ENCODE results near the gene CCNDBP1.
"Not testable (repeated sequence)": the region's sequence is repeated elsewhere in the genome, so short reads cannot be mapped to it uniquely, and the experiment has no call there.

The CCNDBP1 gene

DNA sequence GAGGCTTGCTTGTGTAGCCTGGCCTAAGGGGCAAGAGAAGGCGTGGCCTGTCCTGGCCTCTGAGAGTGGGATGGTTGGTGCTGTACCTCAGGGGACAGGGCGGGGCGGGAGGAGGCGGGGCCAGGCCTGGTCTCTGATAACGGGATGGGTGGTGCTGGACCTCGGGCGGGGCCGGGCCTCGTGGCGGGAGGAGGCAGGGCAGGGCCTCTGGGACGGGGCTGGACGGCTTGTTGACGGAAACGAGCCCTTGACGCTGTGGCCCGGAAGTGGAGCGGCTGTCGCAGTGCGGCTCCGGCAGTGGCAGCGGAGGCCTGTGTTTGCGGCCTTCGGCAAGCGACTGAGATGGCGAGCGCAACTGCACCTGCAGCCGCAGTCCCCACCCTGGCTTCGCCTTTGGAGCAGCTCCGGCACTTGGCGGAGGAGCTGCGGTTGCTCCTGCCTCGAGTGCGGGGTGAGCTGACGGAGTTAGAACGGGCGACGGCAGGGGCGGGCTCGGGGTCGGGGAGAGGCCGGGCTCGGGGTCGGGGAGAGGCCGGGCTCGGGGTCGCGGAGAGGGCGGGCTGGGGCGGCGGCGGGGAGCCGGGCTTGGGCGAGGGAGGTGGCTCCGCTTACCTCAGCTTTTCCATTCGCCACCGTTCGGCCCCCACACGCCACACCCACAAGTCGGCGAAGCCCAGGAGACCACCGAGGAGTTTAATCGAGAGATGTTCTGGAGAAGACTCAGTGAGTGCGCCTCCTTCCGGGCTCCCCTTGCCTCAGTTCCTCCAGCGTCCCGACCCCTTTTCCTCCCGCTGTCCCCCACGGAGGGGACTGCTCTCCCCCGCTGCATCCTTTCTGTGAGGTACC is at the start of gene CCNDBP1:
Gene CCNDBP1, plus strand, starts transcription at position 247 of the 846 bp plus-strand sequence. Its CDS starts 96 bp downstream, at position 343.
- Mint-ChIP-seq H3K27ac (ENCODE audit: low read depth) (peak within 1 kb of the TSS; percentile 96), H3K27me3 (no peaks in the 10 kb centered on the region), H3K9me3 (no peaks in the 10 kb centered on the region), H3K4me1 (peaks cover 40% of the 10 kb centered on the region), H3K36me3 (ENCODE audit: insufficient read depth) (peaks cover 37% of the 10 kb centered on the region), H3K4me3 (peak within 1 kb of the TSS; percentile 90)
- DNase-seq (ENCODE audit: low spot score in 2 of 2) (peak; percentile 74 to 84), ATAC-seq (replicated peaks; ENCODE audit: extremely low read depth, poor library complexity, severe bottlenecking) (peak; percentile 87)

GRCh38 chr15:43143203-43143941 is 41.8 kb upstream of the CCNDBP1 start:
- Mint-ChIP-seq H3K36me3 (ENCODE audit: insufficient read depth) (peaks cover 24% of the 10 kb centered on the region), H3K9me3 (no peaks in the 10 kb centered on the region), H3K27ac (ENCODE audit: low read depth) (no peak overlapping the region), H3K4me1 (peaks cover 21% of the 10 kb centered on the region), H3K27me3 (no peaks in the 10 kb centered on the region), H3K4me3 (no peak overlapping the region)
- no peak for ATAC-seq (replicated peaks; ENCODE audit: extremely low read depth, poor library complexity, severe bottlenecking)
- DNase-seq (ENCODE audit: low spot score in 2 of 2), result no peak

DNA sequence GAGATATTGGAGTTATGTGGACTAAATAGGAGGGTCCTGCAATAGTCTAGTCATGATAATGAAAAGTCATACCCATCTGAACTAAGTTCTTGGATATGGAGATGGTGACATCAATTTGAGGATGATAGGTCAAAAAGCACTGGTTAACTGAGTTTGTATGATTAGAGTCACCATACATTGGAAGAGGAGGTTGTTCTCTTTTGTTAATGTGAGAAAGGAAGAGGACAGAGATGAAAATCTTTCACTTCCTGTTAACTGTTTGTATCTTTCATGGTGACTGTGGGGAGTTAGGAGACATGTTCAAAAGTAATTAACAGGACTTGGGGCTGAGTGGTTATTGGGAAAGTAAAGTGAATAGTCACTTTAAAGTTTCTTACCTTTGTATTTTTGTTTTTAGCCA is 40.7 kb upstream of the CCNDBP1 start:
- H3K9me3 Mint-ChIP-seq, result no peaks in the 10 kb centered on the region
- H3K36me3 Mint-ChIP-seq (ENCODE audit: insufficient read depth), result peaks cover 20% of the 10 kb centered on the region
- H3K27ac Mint-ChIP-seq (ENCODE audit: low read depth), result no peak overlapping the region
- no peaks in the 10 kb centered on the region for H3K27me3 Mint-ChIP-seq
- H3K4me3 Mint-ChIP-seq, result no peak overlapping the region
- H3K4me1 Mint-ChIP-seq, result peaks cover 21% of the 10 kb centered on the region
- DNase-seq (ENCODE audit: low spot score in 2 of 2) (no peak), ATAC-seq (replicated peaks; ENCODE audit: extremely low read depth, poor library complexity, severe bottlenecking) (no peak)

DNA sequence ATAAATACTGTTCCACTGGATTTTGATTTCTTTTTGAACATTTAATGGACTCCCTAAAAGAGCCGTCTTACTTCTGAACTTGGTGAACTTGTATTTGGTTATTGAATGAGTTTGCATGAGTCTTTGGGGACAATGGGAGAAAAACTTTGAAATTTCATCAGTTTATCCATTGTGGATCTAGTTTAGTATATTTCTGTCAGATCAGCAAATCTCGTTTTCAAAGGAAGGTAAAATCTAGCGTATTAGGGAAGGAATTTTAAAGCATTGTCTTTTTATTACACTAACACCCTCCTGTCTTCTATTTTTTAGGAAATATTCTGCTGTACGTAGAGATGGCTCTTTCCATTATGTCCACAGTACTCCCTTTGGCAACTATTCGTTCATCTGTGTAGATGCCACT is 39.0 kb upstream of the CCNDBP1 start:
- Mint-ChIP-seq H3K36me3 (ENCODE audit: insufficient read depth) (peaks cover 13% of the 10 kb centered on the region), H3K9me3 (no peaks in the 10 kb centered on the region), H3K27ac (ENCODE audit: low read depth) (peak overlapping the region; percentile 47), H3K4me1 (peaks cover 22% of the 10 kb centered on the region), H3K4me3 (no peak overlapping the region), H3K27me3 (no peaks in the 10 kb centered on the region)
- no peak for ATAC-seq (replicated peaks; ENCODE audit: extremely low read depth, poor library complexity, severe bottlenecking)
- no peak for DNase-seq (ENCODE audit: low spot score in 2 of 2)

GRCh38 chr15:43150191-43150929 is 34.8 kb upstream of the CCNDBP1 start:
- no peak for DNase-seq (ENCODE audit: low spot score in 2 of 2)
- Mint-ChIP-seq H3K27ac (ENCODE audit: low read depth) (no peak overlapping the region), H3K27me3 (no peaks in the 10 kb centered on the region), H3K4me3 (no peak overlapping the region), H3K36me3 (ENCODE audit: insufficient read depth) (peaks cover 29% of the 10 kb centered on the region), H3K9me3 (no peaks in the 10 kb centered on the region), H3K4me1 (peaks cover 15% of the 10 kb centered on the region)
- ATAC-seq (replicated peaks; ENCODE audit: extremely low read depth, poor library complexity, severe bottlenecking), result no peak

DNA sequence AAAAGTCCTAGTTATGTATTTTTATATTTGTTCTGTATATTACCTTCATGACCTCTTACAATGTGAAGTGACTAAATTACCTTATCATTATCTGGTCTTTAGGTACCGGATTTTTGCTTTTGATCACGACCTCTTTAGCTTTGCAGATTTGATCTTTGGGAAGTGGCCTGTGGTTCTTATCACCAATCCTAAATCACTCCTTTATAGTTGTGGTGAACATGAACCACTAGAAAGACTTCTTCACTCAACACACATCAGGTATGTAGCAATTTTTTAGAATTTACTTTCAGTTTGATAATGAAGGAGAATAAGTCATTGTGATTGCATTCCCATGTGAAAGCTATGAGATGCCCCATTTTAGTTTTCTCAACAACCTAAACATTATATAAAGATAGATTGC is 33.5 kb upstream of the CCNDBP1 start:
- H3K36me3 Mint-ChIP-seq (ENCODE audit: insufficient read depth), result peaks cover 28% of the 10 kb centered on the region
- H3K27me3 Mint-ChIP-seq, result no peaks in the 10 kb centered on the region
- DNase-seq (ENCODE audit: low spot score in 2 of 2), result no peak
- peak; percentile 85 for ATAC-seq (replicated peaks; ENCODE audit: extremely low read depth, poor library complexity, severe bottlenecking)
- peaks cover 15% of the 10 kb centered on the region for H3K4me1 Mint-ChIP-seq
- no peak overlapping the region for H3K27ac Mint-ChIP-seq (ENCODE audit: low read depth)
- H3K4me3 Mint-ChIP-seq, result no peak overlapping the region
- no peaks in the 10 kb centered on the region for H3K9me3 Mint-ChIP-seq

GRCh38 chr15:43153269-43153668 is 31.9 kb upstream of the CCNDBP1 start:
- DNase-seq (ENCODE audit: low spot score in 2 of 2) (no peak), ATAC-seq (replicated peaks; ENCODE audit: extremely low read depth, poor library complexity, severe bottlenecking) (no peak)
- H3K27me3 Mint-ChIP-seq, result no peaks in the 10 kb centered on the region
- H3K27ac Mint-ChIP-seq (ENCODE audit: low read depth), result no peak overlapping the region
- peaks cover 20% of the 10 kb centered on the region for H3K4me1 Mint-ChIP-seq
- peaks cover 27% of the 10 kb centered on the region for H3K36me3 Mint-ChIP-seq (ENCODE audit: insufficient read depth)
- no peaks in the 10 kb centered on the region for H3K9me3 Mint-ChIP-seq
- no peak overlapping the region for H3K4me3 Mint-ChIP-seq

- Mint-ChIP-seq H3K4me3 (no peak overlapping the region), H3K9me3 (no peaks in the 10 kb centered on the region), H3K4me1 (no peaks in the 10 kb centered on the region), H3K27ac (ENCODE audit: low read depth) (no peak overlapping the region), H3K27me3 (no peaks in the 10 kb centered on the region), H3K36me3 (ENCODE audit: insufficient read depth) (peaks cover 40% of the 10 kb centered on the region)
- ATAC-seq (replicated peaks; ENCODE audit: extremely low read depth, poor library complexity, severe bottlenecking), result no peak
- DNase-seq (ENCODE audit: low spot score in 2 of 2), result no peak
Measured at GRCh38 chr15:43165801-43166325, 19.3 kb upstream of the CCNDBP1 start.

GRCh38 chr15:43167261-43167660 is 17.9 kb upstream of the CCNDBP1 start:
- not testable (repeated sequence) for ATAC-seq (replicated peaks; ENCODE audit: extremely low read depth, poor library complexity, severe bottlenecking)

GRCh38 chr15:43168192-43169107 is 16.8 kb upstream of the CCNDBP1 start:
- no peak for DNase-seq (ENCODE audit: low spot score in 2 of 2)
- Mint-ChIP-seq H3K4me3 (no peak overlapping the region), H3K27me3 (no peaks in the 10 kb centered on the region), H3K36me3 (ENCODE audit: insufficient read depth) (peaks cover 32% of the 10 kb centered on the region), H3K27ac (ENCODE audit: low read depth) (no peak overlapping the region), H3K9me3 (no peaks in the 10 kb centered on the region), H3K4me1 (no peaks in the 10 kb centered on the region)
- ATAC-seq (replicated peaks; ENCODE audit: extremely low read depth, poor library complexity, severe bottlenecking), result no peak

More at GRCh38 chr15:43167261-43167660, 17.9 kb upstream of the CCNDBP1 start:
- not testable (repeated sequence) for H3K9me3 Mint-ChIP-seq; H3K4me1 Mint-ChIP-seq; H3K27ac Mint-ChIP-seq (ENCODE audit: low read depth); DNase-seq (ENCODE audit: low spot score in 2 of 2); H3K27me3 Mint-ChIP-seq; H3K4me3 Mint-ChIP-seq
- H3K36me3 Mint-ChIP-seq (ENCODE audit: insufficient read depth), result peaks cover 30% of the 10 kb centered on the region

- Mint-ChIP-seq H3K27me3 (no peaks in the 10 kb centered on the region), H3K4me3 (no peak overlapping the region), H3K4me1 (no peaks in the 10 kb centered on the region), H3K27ac (ENCODE audit: low read depth) (no peak overlapping the region), H3K9me3 (no peaks in the 10 kb centered on the region), H3K36me3 (ENCODE audit: insufficient read depth) (peaks cover 29% of the 10 kb centered on the region)
- ATAC-seq (replicated peaks; ENCODE audit: extremely low read depth, poor library complexity, severe bottlenecking) (no peak), DNase-seq (ENCODE audit: low spot score in 2 of 2) (no peak)
Measured at GRCh38 chr15:43169888-43170287, 15.3 kb upstream of the CCNDBP1 start.

All from central memory CD8-positive, alpha-beta T cell (primary cell).